HL-60 (cell line): ENCODE data around the gene CCDC8.

Source experiments
- DNase-seq, 2 experiments: peaks; one replicate each; pipeline ENCODE4 v3.0.0-alpha.2; 2010 to 2020; ENCODE audit warnings: low read depth in 1 of 2, low spot score in 1 of 2
- H3K27ac ChIP-seq: fragments of 250-450 bp; sonication (Bioruptor Pico); replicated peaks from 2 replicates; pipeline ENCODE4 v1.5.1; 2020; ENCODE audit warnings: mild to moderate bottlenecking, moderate library complexity
- H3K27me3 ChIP-seq: fragments of 250-450 bp; sonication (Bioruptor Pico); 2 replicates; pipeline ENCODE4 v1.5.1; 2021; ENCODE audit warnings: mild to moderate bottlenecking, moderate library complexity; ENCODE audit not compliant: insufficient read depth, poor library complexity, severe bottlenecking
- H3K4me3 ChIP-seq: replicated peaks from 2 replicates; pipeline ENCODE4 v1.5.1; 2011; ENCODE audit warnings: mild to moderate bottlenecking, control low read depth, low read length; ENCODE audit not compliant: insufficient read depth
- CTCF ChIP-seq: IDR thresholded peaks from one replicate; pipeline ENCODE4 v1.5.1; 2011; ENCODE audit warnings: low read length, control low read depth, inconsistent platforms; ENCODE audit not compliant: insufficient read depth
- GABPA ChIP-seq: IDR thresholded peaks from 2 replicates; pipeline ENCODE4 v1.6.1; 2012; ENCODE audit warnings: low read depth
- POLR2AphosphoS5 ChIP-seq: IDR thresholded peaks from 2 replicates; pipeline ENCODE4 v1.6.1; 2012; ENCODE audit warnings: low read depth
- REST ChIP-seq: IDR thresholded peaks from 2 replicates; pipeline ENCODE4 v1.6.1; 2012; ENCODE audit warnings: low read depth; ENCODE audit not compliant: insufficient replicate concordance
- SPI1 ChIP-seq: IDR thresholded peaks from 2 replicates; pipeline ENCODE4 v1.6.1; 2012; ENCODE audit warnings: low read depth, mild to moderate bottlenecking, borderline replicate concordance

The CCDC8 gene

GRCh38 chr19:46410205-46411087, 2.9 kb downstream of the CCDC8 start:
- DNase-seq = no peak
- no peak overlapping the region for H3K4me3 ChIP-seq
- peaks cover 22% of the 10 kb centered on the region for H3K27me3 ChIP-seq
- TF ChIP-seq CTCF = no peak
- no peak for TF ChIP-seq SPI1
- no peak for TF ChIP-seq REST
- TF ChIP-seq GABPA = no peak
- no peak for TF ChIP-seq POLR2AphosphoS5
- H3K27ac ChIP-seq = no peak overlapping the region

- no peak overlapping the region for H3K4me3 ChIP-seq
- TF ChIP-seq POLR2AphosphoS5 (no peak), GABPA (no peak), SPI1 (no peak), CTCF (no peak)
- no peak for DNase-seq
- H3K27me3 ChIP-seq = peaks cover 22% of the 10 kb centered on the region
- no peak overlapping the region for H3K27ac ChIP-seq
These were observed 4.2 kb downstream of the CCDC8 start for GRCh38 chr19:46409191-46409590.

- TF ChIP-seq POLR2AphosphoS5 (no peak), REST (no peak), SPI1 (no peak), CTCF (no peak), GABPA (no peak)
- Histone ChIP-seq H3K4me3 (no peak overlapping the region), H3K27me3 (peaks cover 22% of the 10 kb centered on the region), H3K27ac (no peak overlapping the region)
- DNase-seq = no peak
These were observed 4.7 kb downstream of the CCDC8 start for GRCh38 chr19:46408664-46409039.
